NCI-H748 treated with DMSO at 0.1 percent for 48 hours (cell line): ENCODE measurements around the gene RGS16.

ENCODE experiments used
- DNase-seq: peaks from one replicate; lab custom pipeline; 2025; lab: John Stamatoyannopoulos, UW

The RGS16 gene

GRCh38 chr1:182629499-182630096 lies 25.4 kb upstream of the RGS16 start:
- no peak for DNase-seq

- no peak for DNase-seq
Measured at GRCh38 chr1:182629080-182629479, 24.9 kb upstream of the RGS16 start.

GRCh38 chr1:182628657-182629056 lies 24.5 kb upstream of the RGS16 start:
- no peak for DNase-seq

- no peak for DNase-seq
Measured at GRCh38 chr1:182627622-182628021, 23.4 kb upstream of the RGS16 start.

GRCh38 chr1:182626527-182626926 lies 22.3 kb upstream of the RGS16 start:
- DNase-seq, result no peak

- no peak for DNase-seq
Measured at GRCh38 chr1:182625719-182626504, 21.7 kb upstream of the RGS16 start.

GRCh38 chr1:182625024-182625423 lies 20.8 kb upstream of the RGS16 start:
- DNase-seq, result no peak

- DNase-seq, result no peak
Measured at GRCh38 chr1:182624577-182624976, 20.4 kb upstream of the RGS16 start.

GRCh38 chr1:182622901-182623528 lies 18.8 kb upstream of the RGS16 start:
- DNase-seq, result no peak

- no peak for DNase-seq
Measured at GRCh38 chr1:182621906-182622305, 17.7 kb upstream of the RGS16 start.

- no peak for DNase-seq
Measured at GRCh38 chr1:182620924-182621585, 16.9 kb upstream of the RGS16 start.

- DNase-seq, result peak; percentile 41
Measured at GRCh38 chr1:182617734-182618351, 13.7 kb upstream of the RGS16 start.

- peak; percentile 63 for DNase-seq
Measured at GRCh38 chr1:182617014-182617429, 12.8 kb upstream of the RGS16 start.

- peak; percentile 77 for DNase-seq
Measured at GRCh38 chr1:182616130-182617013, 12.2 kb upstream of the RGS16 start.

GRCh38 chr1:182615468-182616129 lies 11.4 kb upstream of the RGS16 start:
- peak; percentile 42 for DNase-seq

GRCh38 chr1:182614796-182615454 lies 10.7 kb upstream of the RGS16 start:
- peak; percentile 21 for DNase-seq

GRCh38 chr1:182611787-182612186 lies 7.6 kb upstream of the RGS16 start:
- peak; percentile 93 for DNase-seq

- DNase-seq, result peak; percentile 53
Measured at GRCh38 chr1:182611326-182611725, 7.1 kb upstream of the RGS16 start.

- no peak for DNase-seq
Measured at GRCh38 chr1:182610606-182611194, 6.5 kb upstream of the RGS16 start.
